ENCODE data around the gene FAM177B. TPM values are rescaled to one million over a fixed set of nuclear protein-coding genes. Genes with fewer than 3 reads are reported as not detected.

The FAM177B gene
- polyA plus RNA-seq, 4 donors: 0.13 to 0.27 (median 0.23) TPM

- no peak for DNase-seq (ENCODE audit: low read depth in 4 of 4, low spot score in 3 of 4)
Measured at GRCh38 chr1:222784371-222784770, 47.4 kb downstream of the FAM177B start.

GRCh38 chr1:222784916-222785315 lies 47.9 kb downstream of the FAM177B start:
- DNase-seq (ENCODE audit: low read depth in 4 of 4, low spot score in 3 of 4): no peak

GRCh38 chr1:222785529-222785928 lies 48.5 kb downstream of the FAM177B start:
- DNase-seq (ENCODE audit: low read depth in 4 of 4, low spot score in 3 of 4): no peak

- DNase-seq (ENCODE audit: low read depth in 4 of 4, low spot score in 3 of 4): no peak
Measured at GRCh38 chr1:222786121-222786520, 49.1 kb downstream of the FAM177B start.

- no peak for DNase-seq (ENCODE audit: low read depth in 4 of 4, low spot score in 3 of 4)
Measured at GRCh38 chr1:222787729-222788128, 50.7 kb downstream of the FAM177B start.

- DNase-seq (ENCODE audit: low read depth in 4 of 4, low spot score in 3 of 4): no peak
Measured at GRCh38 chr1:222788402-222789156, 51.6 kb downstream of the FAM177B start.

- DNase-seq (ENCODE audit: low read depth in 4 of 4, low spot score in 3 of 4): no peak
Measured at GRCh38 chr1:222790115-222790514, 53.1 kb downstream of the FAM177B start.

GRCh38 chr1:222790520-222790919 lies 53.5 kb downstream of the FAM177B start:
- DNase-seq (ENCODE audit: low read depth in 4 of 4, low spot score in 3 of 4): no peak

GRCh38 chr1:222791006-222791710 lies 54.2 kb downstream of the FAM177B start:
- DNase-seq (ENCODE audit: low read depth in 4 of 4, low spot score in 3 of 4): no peak

- no peak for DNase-seq (ENCODE audit: low read depth in 4 of 4, low spot score in 3 of 4)
Measured at GRCh38 chr1:222792744-222793143, 55.7 kb downstream of the FAM177B start.

GRCh38 chr1:222794656-222795474 lies 57.9 kb downstream of the FAM177B start:
- no peak for DNase-seq (ENCODE audit: low read depth in 4 of 4, low spot score in 3 of 4)

- DNase-seq (ENCODE audit: low read depth in 4 of 4, low spot score in 3 of 4): no peak
Measured at GRCh38 chr1:222798116-222798515, 61.1 kb downstream of the FAM177B start.

- DNase-seq (ENCODE audit: low read depth in 4 of 4, low spot score in 3 of 4): no peak
Measured at GRCh38 chr1:222798975-222799374, 62.0 kb downstream of the FAM177B start.

Other genes with a start within 250 kb of the FAM177B start
- gene HHIPL2, start 189.1 kb upstream of the FAM177B start, polyA plus RNA-seq (ENCODE audit: insufficient read length in 4 of 4): 1 to 10 TPM in 2 of 4 donors, under 1 TPM in 2; 0.44 to 1.2 (median 0.83) TPM
- gene TAF1A, start 147.3 kb upstream of the FAM177B start, polyA plus RNA-seq (ENCODE audit: insufficient read length in 4 of 4): 10 to 100 TPM; 14.7 to 19.2 (median 16.0) TPM
- 10 to 100 TPM; 68.6 to 84.0 (median 72.2) TPM for gene MIA3, start 119.1 kb upstream of the FAM177B start, polyA plus RNA-seq (ENCODE audit: insufficient read length in 4 of 4)
- gene AIDA, start 24.7 kb upstream of the FAM177B start, polyA plus RNA-seq (ENCODE audit: insufficient read length in 4 of 4): 10 to 100 TPM; 57.7 to 93.3 (median 82.9) TPM
- gene BROX, start 24.6 kb upstream of the FAM177B start, polyA plus RNA-seq (ENCODE audit: insufficient read length in 4 of 4): 10 to 100 TPM; 30.5 to 47.9 (median 45.3) TPM
- gene DISP1, start 77.8 kb downstream of the FAM177B start, polyA plus RNA-seq (ENCODE audit: insufficient read length in 4 of 4): 10 to 100 TPM; 14.5 to 15.3 (median 15.0) TPM

Measured in left renal pelvis (tissue), 4 donors.